Skeletal muscle tissue (tissue), 4 donors: ENCODE measurements around the gene ZYX. TPM values are rescaled to one million over a fixed set of nuclear protein-coding genes. Genes with fewer than 3 reads are reported as not detected.

Experiments
- H3K27ac ChIP-seq: one replicate; pipeline ENCODE4 v1.7.0; 2013; ENCODE audit warnings: mild to moderate bottlenecking, low read depth, low read length, inconsistent platforms
- H3K27me3 ChIP-seq, 3 donors: one replicate each; pipeline ENCODE4 v1.7.0; 2013; ENCODE audit warnings: low read length in 3 of 3; ENCODE audit not compliant: control insufficient read depth in 3 of 3, insufficient read depth in 3 of 3
- H3K36me3 ChIP-seq, 3 donors: one replicate each; pipeline ENCODE4 v1.7.0; 2013; ENCODE audit warnings: low read length in 3 of 3; ENCODE audit not compliant: control insufficient read depth in 3 of 3, insufficient read depth in 3 of 3
- H3K4me1 ChIP-seq, 3 donors: one replicate each; pipeline ENCODE4 v1.7.0; 2013; ENCODE audit warnings: low read length in 3 of 3, mild to moderate bottlenecking in 3 of 3; ENCODE audit not compliant: control insufficient read depth in 3 of 3, insufficient read depth in 3 of 3
- H3K4me3 ChIP-seq, 3 donors: one replicate each; pipeline ENCODE4 v1.7.0; 2013; ENCODE audit warnings: low read length in 3 of 3
- H3K9ac ChIP-seq, 3 donors: one replicate each; pipeline ENCODE4 v1.7.0; 2013; ENCODE audit warnings: low read length in 3 of 3, mild to moderate bottlenecking in 3 of 3, moderate library complexity in 2 of 3, low read depth in 1 of 3
- H3K9me3 ChIP-seq, 3 donors: one replicate each; pipeline ENCODE4 v1.7.0; 2013; ENCODE audit warnings: low read length in 3 of 3; ENCODE audit not compliant: control insufficient read depth in 3 of 3
- total RNA-seq: library from RNA; depleted of rRNA; stranded (reverse); fragments of >200 nt; gene quantifications from one replicate; pipeline ENCODE4 v1.2.3, GENCODE V29; 2014
- donor health status: Osteomylitis.

Gene ZYX
- 17.7 TPM for total RNA-seq

DNA sequence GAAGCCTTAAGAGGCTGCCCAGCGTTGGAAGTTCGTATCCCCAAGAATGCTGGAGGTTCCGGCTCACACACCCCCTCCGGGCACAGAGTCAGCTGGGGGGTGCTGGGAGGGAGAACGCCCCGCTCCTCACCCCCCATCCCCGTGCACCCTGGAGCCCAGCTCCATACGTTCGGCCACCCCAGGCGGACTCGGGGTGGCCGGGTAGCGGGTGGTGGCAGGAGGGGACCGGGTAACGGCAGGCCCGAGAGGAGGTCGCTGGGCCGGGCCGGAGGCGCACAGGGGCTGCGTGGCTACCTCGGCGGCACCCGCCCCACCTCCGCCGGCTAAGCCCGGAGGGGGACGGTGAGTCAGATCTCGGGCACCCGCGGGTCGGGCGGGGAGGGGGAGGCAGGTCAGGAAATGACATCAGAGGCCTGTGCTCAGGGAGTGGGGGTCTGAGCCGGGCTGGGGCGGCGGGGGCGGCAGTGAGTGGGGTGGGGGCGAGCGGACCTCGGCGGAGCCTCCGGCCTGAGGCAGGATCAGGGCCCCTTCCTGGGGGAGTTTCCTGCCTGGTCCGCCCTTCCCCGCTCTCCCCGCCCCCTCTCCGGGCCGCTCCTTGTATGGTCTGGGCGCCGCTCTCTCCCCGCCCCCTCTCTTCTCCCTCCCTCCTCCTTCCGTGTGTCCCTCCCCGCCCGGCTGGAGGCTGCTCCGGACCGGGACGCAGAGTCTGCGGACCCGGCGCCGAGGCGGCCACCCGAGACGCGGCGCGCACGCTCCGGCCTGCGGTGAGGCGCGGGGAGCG, at the start of gene ZYX:
Gene ZYX (plus strand): TSS at position 700 of the 781 bp plus-strand sequence. CDS start 227 bp downstream, outside the sequence.
- Histone ChIP-seq H3K36me3 (peaks cover 7 to 16% (median 10%) of the 10 kb centered on the region in 3 donors), H3K9ac (peak within 1 kb of the TSS; percentile 89 to 98 (median 92)), H3K4me3 (peak within 1 kb of the TSS; percentile 84 to 88 (median 87)), H3K27me3 (no peaks in the 10 kb centered on the region), H3K9me3 (no peaks in the 10 kb centered on the region), H3K27ac (peak within 1 kb of the TSS; percentile 99), H3K4me1 (peaks cover 46 to 67% (median 47%) of the 10 kb centered on the region in 3 donors)

GRCh38 chr7:143334244-143334643, 46.9 kb upstream of the ZYX start:
- Histone ChIP-seq H3K27ac (no peak overlapping the region), H3K9ac (no peak overlapping the region), H3K4me3 (no peak overlapping the region), H3K4me1 (peaks cover 20 to 21% (median 21%) of the 10 kb centered on the region in 3 donors), H3K9me3 (no peaks in the 10 kb centered on the region), H3K27me3 (no peaks in the 10 kb centered on the region), H3K36me3 (peaks cover 6 to 33% (median 20%) of the 10 kb centered on the region in 3 donors)

DNA sequence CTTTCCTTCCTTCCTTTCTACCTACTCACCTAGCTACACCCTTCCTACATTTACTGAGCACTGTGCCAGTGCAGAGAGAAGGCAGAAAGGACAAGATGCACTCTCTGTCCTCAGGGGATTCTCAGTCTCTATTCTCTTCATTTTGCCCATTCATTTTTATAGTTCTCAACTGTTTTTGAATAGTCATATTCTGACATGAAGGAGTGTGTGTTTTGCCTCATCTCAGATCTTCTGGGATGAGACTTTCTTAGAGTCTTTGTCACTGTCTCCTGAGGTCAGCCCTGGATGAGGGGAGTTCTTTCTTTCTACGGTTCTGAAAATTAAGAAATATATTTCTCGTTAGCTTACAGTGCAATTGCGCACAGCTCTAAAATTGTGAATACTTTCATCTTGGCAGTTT, 43.9 kb upstream of the ZYX start:
- Histone ChIP-seq H3K9me3 (no peaks in the 10 kb centered on the region), H3K4me3 (no peak overlapping the region), H3K27ac (no peak overlapping the region), H3K36me3 (peaks cover 15 to 53% (median 35%) of the 10 kb centered on the region in 3 donors), H3K9ac (no peak overlapping the region), H3K4me1 (peaks cover 0 to 9% (median 7%) of the 10 kb centered on the region in 3 donors), H3K27me3 (no peaks in the 10 kb centered on the region)

DNA sequence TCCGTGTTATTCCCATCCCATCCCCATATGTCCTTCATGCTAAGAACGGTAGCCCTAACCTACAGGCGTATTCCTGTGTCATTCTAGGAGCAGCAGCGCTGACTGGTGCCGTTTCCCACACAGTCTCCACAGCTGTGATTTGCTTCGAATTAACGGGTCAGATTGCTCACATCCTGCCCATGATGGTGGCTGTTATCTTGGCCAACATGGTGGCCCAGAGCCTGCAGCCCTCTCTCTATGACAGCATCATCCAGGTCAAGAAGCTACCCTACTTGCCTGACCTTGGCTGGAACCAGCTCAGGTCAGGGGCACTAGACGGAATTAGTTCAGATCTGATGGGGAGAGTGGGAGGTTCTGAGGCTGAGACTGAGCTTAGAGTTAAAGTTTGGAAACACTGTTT, 39.3 kb upstream of the ZYX start:
- Histone ChIP-seq H3K27me3 (no peaks in the 10 kb centered on the region), H3K4me3 (no peak overlapping the region), H3K4me1 (no peaks in the 10 kb centered on the region), H3K9ac (no peak overlapping the region), H3K36me3 (peaks cover 23 to 51% (median 44%) of the 10 kb centered on the region in 3 donors), H3K9me3 (no peaks in the 10 kb centered on the region), H3K27ac (no peak overlapping the region)

DNA sequence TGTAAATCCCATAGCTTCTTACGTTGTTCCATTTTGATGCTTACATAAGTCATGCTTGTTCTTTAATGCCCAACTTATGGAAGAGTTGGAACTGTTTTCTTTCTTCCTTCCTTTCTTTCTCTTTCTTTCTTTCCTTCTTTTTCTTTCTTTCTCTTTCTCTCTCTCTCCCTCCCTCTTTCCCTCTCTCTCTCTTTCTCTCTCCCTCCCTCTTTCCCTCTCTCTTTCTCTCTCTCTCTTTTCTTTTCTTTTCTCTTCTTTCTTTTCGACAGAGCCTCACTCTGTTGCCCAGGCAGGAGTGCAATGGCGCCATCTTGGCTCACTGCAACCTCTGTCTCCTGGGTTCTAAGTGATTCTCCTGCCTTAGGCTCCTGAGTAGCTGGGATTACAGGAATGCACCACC, 37.5 kb upstream of the ZYX start:
- no peak overlapping the region for H3K9ac ChIP-seq
- H3K4me3 ChIP-seq = no peak overlapping the region
- H3K36me3 ChIP-seq = peaks cover 23 to 45% (median 39%) of the 10 kb centered on the region in 3 donors
- no peaks in the 10 kb centered on the region for H3K4me1 ChIP-seq
- H3K27ac ChIP-seq = no peak overlapping the region
- H3K9me3 ChIP-seq = no peaks in the 10 kb centered on the region
- H3K27me3 ChIP-seq = no peaks in the 10 kb centered on the region

- no peaks in the 10 kb centered on the region for H3K27me3 ChIP-seq
- no peaks in the 10 kb centered on the region for H3K4me1 ChIP-seq
- H3K27ac ChIP-seq = no peak overlapping the region
- peaks cover 29 to 38% (median 33%) of the 10 kb centered on the region in 3 donors for H3K36me3 ChIP-seq
- H3K9ac ChIP-seq = no peak overlapping the region
- no peaks in the 10 kb centered on the region for H3K9me3 ChIP-seq
- no peak overlapping the region for H3K4me3 ChIP-seq
These were observed 35.7 kb upstream of the ZYX start for GRCh38 chr7:143345428-143345900.

DNA sequence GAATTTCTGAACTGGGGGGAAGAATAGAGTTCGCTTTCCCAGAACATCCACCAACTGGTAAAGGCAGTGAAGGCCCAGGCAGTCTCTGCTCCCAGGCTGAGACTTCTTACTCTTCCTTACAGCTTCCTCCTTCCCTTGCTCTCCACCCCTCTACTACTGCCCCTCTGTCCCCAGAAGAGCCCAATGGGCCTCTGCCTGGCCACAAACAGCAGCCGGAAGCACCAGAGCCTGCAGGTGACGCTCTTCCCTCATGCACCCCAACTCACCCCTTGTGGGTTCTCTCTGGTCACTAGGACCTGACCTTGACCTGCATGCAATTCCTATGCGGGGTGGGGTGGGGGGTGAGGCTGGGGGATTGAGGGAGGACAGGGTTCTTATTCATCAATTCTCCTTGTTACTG, 35.1 kb upstream of the ZYX start:
- no peaks in the 10 kb centered on the region for H3K4me1 ChIP-seq
- H3K27me3 ChIP-seq = no peaks in the 10 kb centered on the region
- no peak overlapping the region for H3K27ac ChIP-seq
- H3K36me3 ChIP-seq = peaks cover 32 to 39% (median 33%) of the 10 kb centered on the region in 3 donors
- no peak overlapping the region for H3K9ac ChIP-seq
- H3K4me3 ChIP-seq = no peak overlapping the region
- no peaks in the 10 kb centered on the region for H3K9me3 ChIP-seq

GRCh38 chr7:143347950-143348349, 33.2 kb upstream of the ZYX start:
- no peaks in the 10 kb centered on the region for H3K9me3 ChIP-seq
- H3K27me3 ChIP-seq = no peaks in the 10 kb centered on the region

GRCh38 chr7:143351060-143351459, 30.1 kb upstream of the ZYX start:
- Histone ChIP-seq H3K9ac (no peak overlapping the region), H3K36me3 (peaks cover 14 to 29% (median 27%) of the 10 kb centered on the region in 3 donors), H3K27ac (no peak overlapping the region), H3K4me1 (no peaks in the 10 kb centered on the region), H3K4me3 (no peak overlapping the region), H3K27me3 (no peaks in the 10 kb centered on the region), H3K9me3 (no peaks in the 10 kb centered on the region)

More at GRCh38 chr7:143347950-143348349, 33.2 kb upstream of the ZYX start:
- no peak overlapping the region for H3K27ac ChIP-seq
- no peak overlapping the region for H3K4me3 ChIP-seq
- peaks cover 22 to 33% (median 32%) of the 10 kb centered on the region in 3 donors for H3K36me3 ChIP-seq
- H3K9ac ChIP-seq = no peak overlapping the region
- H3K4me1 ChIP-seq = no peaks in the 10 kb centered on the region

- Histone ChIP-seq H3K4me1 (no peaks in the 10 kb centered on the region), H3K4me3 (no peak overlapping the region), H3K9ac (no peak overlapping the region), H3K27ac (no peak overlapping the region), H3K27me3 (no peaks in the 10 kb centered on the region), H3K9me3 (no peaks in the 10 kb centered on the region), H3K36me3 (peaks cover 13 to 26% (median 24%) of the 10 kb centered on the region in 3 donors)
These were observed 29.6 kb upstream of the ZYX start for GRCh38 chr7:143351574-143351973.
